Neural progenitor cell (in vitro differentiated cells): Measurements from ENCODE around the gene SLC10A7. TPM values are rescaled to one million over a fixed set of nuclear protein-coding genes. Genes with fewer than 3 reads are reported as not detected.
A peak's percentile ranks its signal among the peaks of the same experiment; 100 is the strongest.

Experiments used
- DNase-seq: peaks from one replicate; pipeline ENCODE4 v3.0.0-alpha.2; 2016; ENCODE audit warnings: low spot score
- H2AFZ ChIP-seq: fragments of 200-600 bp; sonication (generic); replicated peaks from 2 replicates; pipeline ENCODE4 v1.6.1; 2016; ENCODE audit warnings: antibody characterized with exemption
- H3F3A ChIP-seq: fragments of 200-600 bp; sonication (generic); 2 replicates; pipeline ENCODE4 v1.6.1; 2016; ENCODE audit warnings: antibody characterized with exemption, low read depth
- H3K27ac ChIP-seq: fragments of 200-600 bp; sonication (generic); 2 replicates; pipeline ENCODE4 v1.5.1; 2016; ENCODE audit warnings: mild to moderate bottlenecking
- H3K27me3 ChIP-seq: fragments of 200-600 bp; sonication (generic); 2 replicates; pipeline ENCODE4 v1.6.1; 2016; ENCODE audit warnings: mild to moderate bottlenecking, moderate library complexity
- H3K36me3 ChIP-seq: fragments of 200-600 bp; sonication (generic); 2 replicates; pipeline ENCODE4 v1.5.1; 2016
- H3K4me1 ChIP-seq: fragments of 200-600 bp; sonication (generic); 2 replicates; pipeline ENCODE4 v1.6.1; 2016; ENCODE audit warnings: mixed run types
- H3K4me2 ChIP-seq: fragments of 200-600 bp; sonication (generic); 2 replicates; pipeline ENCODE4 v1.6.1; 2016
- H3K4me3 ChIP-seq: fragments of 200-600 bp; sonication (generic); 2 replicates; pipeline ENCODE4 v1.5.1; 2016
- H3K79me2 ChIP-seq: fragments of 200-600 bp; sonication (generic); 2 replicates; pipeline ENCODE4 v1.6.1; 2016; ENCODE audit warnings: low read depth
- H3K9ac ChIP-seq: fragments of 200-600 bp; sonication (generic); 2 replicates; pipeline ENCODE4 v1.6.1; 2016
- H3K9me3 ChIP-seq: fragments of 200-600 bp; sonication (generic); 2 replicates; pipeline ENCODE4 v1.5.1; 2016; ENCODE audit warnings: low read depth
- H4K20me1 ChIP-seq: fragments of 200-600 bp; sonication (generic); 2 replicates; pipeline ENCODE4 v1.6.1; 2016; ENCODE audit warnings: low read depth
- H3K27ac Mint-ChIP-seq: 3 replicates; pipeline ENCODE4 v1.8.0; 2021; ENCODE audit warnings: mixed read lengths
- H3K27me3 Mint-ChIP-seq: 2 replicates; pipeline ENCODE4 v1.8.0; 2022; ENCODE audit warnings: low read depth, mild to moderate bottlenecking, inconsistent platforms, moderate library complexity, mixed read lengths; ENCODE audit not compliant: insufficient read depth
- H3K36me3 Mint-ChIP-seq: 3 replicates; pipeline ENCODE4 v1.8.0; 2021; ENCODE audit warnings: mixed read lengths
- H3K4me1 Mint-ChIP-seq: 3 replicates; pipeline ENCODE4 v1.8.0; 2021; ENCODE audit warnings: mixed read lengths
- H3K4me3 Mint-ChIP-seq: 3 replicates; pipeline ENCODE4 v1.8.0; 2021; ENCODE audit warnings: mild to moderate bottlenecking, moderate library complexity, mixed read lengths
- H3K9me3 Mint-ChIP-seq: 3 replicates; pipeline ENCODE4 v1.8.0; 2020; ENCODE audit warnings: mixed read lengths
- EZH2 ChIP-seq: fragments of 200-600 bp; sonication (generic); IDR thresholded peaks from 2 replicates; pipeline ENCODE4 v1.6.1; 2017; ENCODE audit warnings: antibody characterized with exemption, mild to moderate bottlenecking, moderate library complexity
- EZH2phosphoT487 ChIP-seq: fragments of 200-600 bp; sonication (generic); IDR thresholded peaks from 2 replicates; pipeline ENCODE4 v1.6.1; 2017; ENCODE audit warnings: antibody characterized with exemption
- total RNA-seq: library from RNA; depleted of rRNA; stranded (reverse); fragments of >200 nt; gene quantifications from 2 replicates; pipeline ENCODE4 v1.2.3, GENCODE V29; 2015; ENCODE audit warnings: low replicate concordance
- TF ChIP-seq, protein P1 (sequence below): fragments of 200-600 bp; sonication (generic); IDR thresholded peaks from 2 replicates; pipeline ENCODE4 v1.5.1; 2017; ENCODE audit warnings: antibody characterized with exemption, mild to moderate bottlenecking

The SLC10A7 gene
- total RNA-seq, 1 donor from 2014 or later: 9.9 TPM

DNA sequence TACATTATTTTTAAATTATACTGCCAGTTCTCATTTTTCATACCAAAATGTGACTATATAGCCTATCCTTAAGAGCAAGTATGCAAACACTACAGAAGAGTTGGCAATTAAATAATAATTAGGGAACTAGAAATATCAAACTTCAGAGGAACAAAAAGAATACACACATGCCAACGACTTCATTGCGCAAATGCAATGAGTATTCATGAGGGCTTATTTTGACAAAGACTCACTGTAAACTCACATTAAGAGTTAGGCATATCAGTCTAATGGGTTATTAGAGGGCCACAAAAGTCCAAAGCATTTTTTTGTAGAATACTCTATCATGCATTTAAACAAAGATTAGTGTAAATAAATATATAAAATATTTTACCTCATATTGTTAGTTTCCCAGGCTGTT, 31.6 kb downstream of the SLC10A7 start:
- Histone ChIP-seq H3K9me3 (no peaks in the 10 kb centered on the region), H3K9ac (no peak overlapping the region), H3K4me1 (peaks cover 15% of the 10 kb centered on the region), H3K4me3 (no peak overlapping the region), H3K4me2 (no peak overlapping the region), H4K20me1 (no peaks in the 10 kb centered on the region), H2AFZ (no peak overlapping the region), H3F3A (no peaks in the 10 kb centered on the region), H3K36me3 (no peaks in the 10 kb centered on the region), H3K27me3 (no peaks in the 10 kb centered on the region), H3K79me2 (no peaks in the 10 kb centered on the region), H3K27ac (no peak overlapping the region)
- H3K27me3 Mint-ChIP-seq: peaks cover 2% of the 10 kb centered on the region
- no peaks in the 10 kb centered on the region for H3K36me3 Mint-ChIP-seq
- peaks cover 4% of the 10 kb centered on the region for H3K4me1 Mint-ChIP-seq
- no peak overlapping the region for H3K27ac Mint-ChIP-seq
- H3K4me3 Mint-ChIP-seq: no peak overlapping the region
- TF ChIP-seq, protein P1, sequence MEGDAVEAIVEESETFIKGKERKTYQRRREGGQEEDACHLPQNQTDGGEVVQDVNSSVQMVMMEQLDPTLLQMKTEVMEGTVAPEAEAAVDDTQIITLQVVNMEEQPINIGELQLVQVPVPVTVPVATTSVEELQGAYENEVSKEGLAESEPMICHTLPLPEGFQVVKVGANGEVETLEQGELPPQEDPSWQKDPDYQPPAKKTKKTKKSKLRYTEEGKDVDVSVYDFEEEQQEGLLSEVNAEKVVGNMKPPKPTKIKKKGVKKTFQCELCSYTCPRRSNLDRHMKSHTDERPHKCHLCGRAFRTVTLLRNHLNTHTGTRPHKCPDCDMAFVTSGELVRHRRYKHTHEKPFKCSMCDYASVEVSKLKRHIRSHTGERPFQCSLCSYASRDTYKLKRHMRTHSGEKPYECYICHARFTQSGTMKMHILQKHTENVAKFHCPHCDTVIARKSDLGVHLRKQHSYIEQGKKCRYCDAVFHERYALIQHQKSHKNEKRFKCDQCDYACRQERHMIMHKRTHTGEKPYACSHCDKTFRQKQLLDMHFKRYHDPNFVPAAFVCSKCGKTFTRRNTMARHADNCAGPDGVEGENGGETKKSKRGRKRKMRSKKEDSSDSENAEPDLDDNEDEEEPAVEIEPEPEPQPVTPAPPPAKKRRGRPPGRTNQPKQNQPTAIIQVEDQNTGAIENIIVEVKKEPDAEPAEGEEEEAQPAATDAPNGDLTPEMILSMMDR: no peak
- TF ChIP-seq EZH2phosphoT487: no peak
- no peak for TF ChIP-seq EZH2
- DNase-seq: no peak
- H3K9me3 Mint-ChIP-seq: no peaks in the 10 kb centered on the region

DNA sequence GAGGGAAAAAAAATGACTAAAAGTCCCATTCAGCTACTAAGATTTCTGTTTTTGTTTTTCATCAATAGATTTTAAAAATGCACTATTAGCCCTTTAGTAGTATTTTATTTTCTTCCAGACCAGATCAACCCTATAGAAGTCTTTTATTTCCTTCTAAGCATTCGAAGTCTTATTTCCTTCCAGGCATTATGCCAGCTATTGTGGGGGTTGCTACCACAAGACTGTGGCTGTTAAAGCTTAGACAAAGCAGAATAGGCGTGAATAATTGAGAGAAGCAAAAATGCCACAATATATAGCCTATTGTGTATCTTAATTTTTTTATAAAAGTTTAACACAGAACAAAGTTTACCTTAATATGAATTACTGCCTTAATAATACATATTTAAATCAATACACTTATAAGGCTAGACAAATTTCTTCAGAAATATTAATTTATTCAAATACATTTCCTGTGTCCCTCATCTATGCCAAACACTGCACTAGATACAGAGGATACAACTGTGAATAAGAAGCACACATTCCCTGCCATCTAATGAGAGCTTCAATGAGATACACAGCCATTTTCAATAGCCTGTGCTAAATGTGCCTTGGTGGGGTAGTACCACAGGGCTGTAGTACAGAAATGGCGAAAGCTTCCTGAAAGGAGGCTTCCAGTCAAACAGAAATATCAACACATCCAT, 33.1 kb downstream of the SLC10A7 start:
- H3F3A ChIP-seq: no peaks in the 10 kb centered on the region
- Mint-ChIP-seq H3K27ac (no peak overlapping the region), H3K4me1 (peaks cover 4% of the 10 kb centered on the region), H3K4me3 (no peak overlapping the region), H3K36me3 (no peaks in the 10 kb centered on the region), H3K27me3 (peaks cover 2% of the 10 kb centered on the region), H3K9me3 (no peaks in the 10 kb centered on the region)
- no peaks in the 10 kb centered on the region for H4K20me1 ChIP-seq
- H3K9me3 ChIP-seq: no peaks in the 10 kb centered on the region
- H2AFZ ChIP-seq: no peak overlapping the region
- H3K4me1 ChIP-seq: peaks cover 15% of the 10 kb centered on the region
- H3K9ac ChIP-seq: no peak overlapping the region
- no peaks in the 10 kb centered on the region for H3K79me2 ChIP-seq
- no peak for DNase-seq
- no peak for TF ChIP-seq EZH2phosphoT487
- no peak for TF ChIP-seq EZH2
- TF ChIP-seq, protein P1: no peak
- no peaks in the 10 kb centered on the region for H3K27me3 ChIP-seq
- H3K27ac ChIP-seq: no peak overlapping the region
- H3K4me2 ChIP-seq: no peak overlapping the region
- H3K36me3 ChIP-seq: no peaks in the 10 kb centered on the region
- no peak overlapping the region for H3K4me3 ChIP-seq

DNA sequence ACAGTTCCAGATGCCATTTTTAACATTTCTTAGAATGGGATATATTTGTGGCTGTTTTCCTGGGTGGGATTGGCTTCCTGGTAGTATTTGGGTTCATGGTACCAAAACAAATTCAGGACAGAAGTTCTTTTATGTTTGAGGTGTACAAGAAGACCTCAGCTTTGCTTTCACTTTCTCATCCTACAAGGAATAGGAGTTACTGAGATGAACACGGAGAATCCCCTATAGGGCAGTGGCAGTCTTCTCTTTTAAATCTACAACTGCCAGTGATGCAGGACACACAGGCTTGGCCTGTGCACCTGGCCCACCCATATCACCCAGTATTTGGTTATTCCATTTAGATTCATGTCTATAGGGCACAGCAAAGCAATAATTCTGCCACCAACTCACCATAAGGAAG, 35.2 kb downstream of the SLC10A7 start:
- peaks cover 15% of the 10 kb centered on the region for H3K4me1 ChIP-seq
- DNase-seq: no peak
- Mint-ChIP-seq H3K4me1 (peaks cover 4% of the 10 kb centered on the region), H3K9me3 (peaks cover 10% of the 10 kb centered on the region), H3K27me3 (no peaks in the 10 kb centered on the region), H3K4me3 (no peak overlapping the region), H3K36me3 (peaks cover 5% of the 10 kb centered on the region), H3K27ac (peak overlapping the region; percentile 65)
- H3F3A ChIP-seq: no peaks in the 10 kb centered on the region
- H3K36me3 ChIP-seq: no peaks in the 10 kb centered on the region
- H3K9me3 ChIP-seq: no peaks in the 10 kb centered on the region
- no peak overlapping the region for H3K4me3 ChIP-seq
- no peak overlapping the region for H2AFZ ChIP-seq
- no peak overlapping the region for H3K27ac ChIP-seq
- no peak overlapping the region for H3K4me2 ChIP-seq
- no peaks in the 10 kb centered on the region for H4K20me1 ChIP-seq
- TF ChIP-seq EZH2phosphoT487: no peak
- no peak for TF ChIP-seq EZH2
- TF ChIP-seq, protein P1: no peak
- H3K79me2 ChIP-seq: no peaks in the 10 kb centered on the region
- no peak overlapping the region for H3K9ac ChIP-seq
- H3K27me3 ChIP-seq: no peaks in the 10 kb centered on the region
